OCI-LY7 (cell line): Measurements from ENCODE around the gene DHRS1. TPM values are rescaled to one million over a fixed set of nuclear protein-coding genes. Genes with fewer than 3 reads are reported as not detected.
"Not testable (repeated sequence)": the region's sequence is repeated elsewhere in the genome, so short reads cannot be mapped to it uniquely, and the experiment has no call there.

ENCODE experiments used
- BruUV-seq: library from RNA; stranded (reverse); fragments of 400-500 nt; replicated peaks from 2 replicates; lab custom pipeline; 2021; lab: Mats Ljungman, UMichigan
- CTCF ChIA-PET: fragments of 300-600 bp; sonication (Branson Sonifier 250); formaldehyde crosslinking; loops from one replicate; lab custom pipeline; 2022; ENCODE audit warnings: antibody characterized with exemption; ENCODE audit not compliant: unreplicated experiment; lab: Charles Lee
- POLR2A ChIA-PET: fragments of 300-600 bp; sonication (Branson Sonifier 250); formaldehyde crosslinking; loops from one replicate; lab custom pipeline; 2022; ENCODE audit warnings: antibody characterized with exemption; lab: Charles Lee
- DNase-seq: peaks from one replicate; pipeline ENCODE4 v3.0.0-alpha.2; 2015; ENCODE audit warnings: low spot score
- H2AFZ ChIP-seq: fragments of 200-600 bp; sonication (generic), shearing (Covaris generic); 2 replicates; pipeline ENCODE4 v1.6.1; 2014; ENCODE audit warnings: mild to moderate bottlenecking, antibody characterized with exemption, low read length, moderate library complexity
- H3K27ac ChIP-seq: fragments of 200-600 bp; sonication (generic); 2 replicates; pipeline ENCODE4 v1.5.1; 2014; ENCODE audit warnings: mixed run types, low read depth, mild to moderate bottlenecking, moderate library complexity, low read length, inconsistent platforms; ENCODE audit not compliant: poor library complexity, severe bottlenecking
- H3K36me3 ChIP-seq: fragments of 200-600 bp; sonication (generic); 2 replicates; pipeline ENCODE4 v1.6.1; 2014; ENCODE audit warnings: mild to moderate bottlenecking, antibody characterized with exemption, low read length, moderate library complexity, mixed read lengths; ENCODE audit not compliant: insufficient read depth
- H3K4me1 ChIP-seq: fragments of 200-600 bp; sonication (generic); 2 replicates; pipeline ENCODE4 v1.5.1; 2014; ENCODE audit warnings: mild to moderate bottlenecking, low read length; ENCODE audit not compliant: insufficient read depth, poor library complexity, severe bottlenecking
- H3K4me2 ChIP-seq: fragments of 200-600 bp; sonication (generic); 2 replicates; pipeline ENCODE4 v1.6.1; 2014; ENCODE audit warnings: mild to moderate bottlenecking, low read length
- H3K4me3 ChIP-seq: fragments of 200-600 bp; sonication (generic); 2 replicates; pipeline ENCODE4 v1.5.1; 2014; ENCODE audit warnings: mild to moderate bottlenecking, low read depth, low read length; ENCODE audit not compliant: poor library complexity, severe bottlenecking
- H3K79me2 ChIP-seq: fragments of 200-600 bp; sonication (generic); 2 replicates; pipeline ENCODE4 v1.6.1; 2016; ENCODE audit warnings: low read depth, mild to moderate bottlenecking, low read length, moderate library complexity, mixed read lengths; ENCODE audit not compliant: insufficient read depth
- H3K9me2 ChIP-seq: fragments of 200-600 bp; sonication (generic); 2 replicates; pipeline ENCODE4 v1.6.1; 2016; ENCODE audit warnings: mild to moderate bottlenecking, low read length, mixed read lengths; ENCODE audit not compliant: insufficient read depth
- H3K9me3 ChIP-seq: fragments of 200-600 bp; sonication (generic); 2 replicates; pipeline ENCODE4 v1.6.1; 2014; ENCODE audit warnings: mild to moderate bottlenecking, mixed run types, low read length, mixed read lengths
- H4K20me1 ChIP-seq: fragments of 200-600 bp; sonication (generic); 2 replicates; pipeline ENCODE4 v1.6.1; 2014; ENCODE audit warnings: mild to moderate bottlenecking, antibody characterized with exemption, low read length, moderate library complexity, mixed read lengths; ENCODE audit not compliant: insufficient read depth
- EZH2phosphoT487 ChIP-seq: fragments of 200-600 bp; sonication (generic); IDR thresholded peaks from 2 replicates; pipeline ENCODE4 v1.6.1; 2018; ENCODE audit warnings: low read depth, borderline replicate concordance, mild to moderate bottlenecking, mixed run types, antibody characterized with exemption, low read length, moderate library complexity, mixed read lengths
- intact Hi-C: fragments of 100-400 bp; cut with micrococcal nuclease; formaldehyde crosslinking; loops from one replicate; pipeline ENCODE4 v1.10.0; 2022; ENCODE audit not compliant: unreplicated experiment
- total RNA-seq, 2 experiments: library from RNA; depleted of rRNA in 1 of 2; stranded (reverse); fragments of >200 nt in 1 of 2; shearing (Covaris generic) in 1 of 2; gene quantifications; 2 replicates each; pipeline ENCODE4 v1.2.3, GENCODE V29; 2014 to 2022
- TF ChIP-seq, protein P1 (sequence below): fragments of 200-600 bp; sonication (generic); conservative IDR thresholded peaks from 2 replicates; pipeline ENCODE4 v1.5.1; 2014; ENCODE audit warnings: mild to moderate bottlenecking, antibody characterized with exemption, low read length, moderate library complexity, mixed read lengths

Gene DHRS1
- total RNA-seq, 2 experiments from 2014 or later: 27.4 to 34.9 TPM

DNA sequence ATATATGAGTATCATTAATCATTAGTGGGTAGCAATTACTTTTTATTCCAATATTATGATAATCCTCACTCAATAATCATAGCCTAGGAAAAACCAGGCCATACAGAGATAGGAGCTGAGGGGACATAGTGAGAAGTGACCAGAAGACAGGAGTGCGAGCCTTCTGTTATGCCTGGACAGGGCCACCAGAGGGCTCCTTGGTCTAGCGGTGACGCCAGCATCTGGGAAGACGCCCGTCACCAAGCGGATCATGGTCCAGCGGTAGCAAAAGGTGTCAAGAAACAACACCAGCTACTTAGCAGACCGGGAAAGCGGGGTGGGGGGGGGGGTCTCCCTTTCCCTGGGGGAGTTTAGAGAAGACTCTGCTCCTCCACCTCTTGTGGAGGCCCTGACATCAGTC lies 28.3 kb upstream of the DHRS1 start:
- H3K9me2 ChIP-seq, H3K27ac ChIP-seq, H2AFZ ChIP-seq, POLR2A ChIA-PET, H3K36me3 ChIP-seq, BruUV-seq, H3K4me2 ChIP-seq, H3K9me3 ChIP-seq, DNase-seq, H3K4me3 ChIP-seq, H4K20me1 ChIP-seq, CTCF ChIA-PET, H3K79me2 ChIP-seq: not testable (repeated sequence)
- TF ChIP-seq, protein P1, sequence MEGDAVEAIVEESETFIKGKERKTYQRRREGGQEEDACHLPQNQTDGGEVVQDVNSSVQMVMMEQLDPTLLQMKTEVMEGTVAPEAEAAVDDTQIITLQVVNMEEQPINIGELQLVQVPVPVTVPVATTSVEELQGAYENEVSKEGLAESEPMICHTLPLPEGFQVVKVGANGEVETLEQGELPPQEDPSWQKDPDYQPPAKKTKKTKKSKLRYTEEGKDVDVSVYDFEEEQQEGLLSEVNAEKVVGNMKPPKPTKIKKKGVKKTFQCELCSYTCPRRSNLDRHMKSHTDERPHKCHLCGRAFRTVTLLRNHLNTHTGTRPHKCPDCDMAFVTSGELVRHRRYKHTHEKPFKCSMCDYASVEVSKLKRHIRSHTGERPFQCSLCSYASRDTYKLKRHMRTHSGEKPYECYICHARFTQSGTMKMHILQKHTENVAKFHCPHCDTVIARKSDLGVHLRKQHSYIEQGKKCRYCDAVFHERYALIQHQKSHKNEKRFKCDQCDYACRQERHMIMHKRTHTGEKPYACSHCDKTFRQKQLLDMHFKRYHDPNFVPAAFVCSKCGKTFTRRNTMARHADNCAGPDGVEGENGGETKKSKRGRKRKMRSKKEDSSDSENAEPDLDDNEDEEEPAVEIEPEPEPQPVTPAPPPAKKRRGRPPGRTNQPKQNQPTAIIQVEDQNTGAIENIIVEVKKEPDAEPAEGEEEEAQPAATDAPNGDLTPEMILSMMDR: peak; percentile 60
- peaks cover 15% of the 10 kb centered on the region for H3K4me1 ChIP-seq
- intact Hi-C loops: loop anchor here (1.0 kb wide), 1 partner anchor 84 kb away; no protein-coding TSS in a partner anchor

DNA sequence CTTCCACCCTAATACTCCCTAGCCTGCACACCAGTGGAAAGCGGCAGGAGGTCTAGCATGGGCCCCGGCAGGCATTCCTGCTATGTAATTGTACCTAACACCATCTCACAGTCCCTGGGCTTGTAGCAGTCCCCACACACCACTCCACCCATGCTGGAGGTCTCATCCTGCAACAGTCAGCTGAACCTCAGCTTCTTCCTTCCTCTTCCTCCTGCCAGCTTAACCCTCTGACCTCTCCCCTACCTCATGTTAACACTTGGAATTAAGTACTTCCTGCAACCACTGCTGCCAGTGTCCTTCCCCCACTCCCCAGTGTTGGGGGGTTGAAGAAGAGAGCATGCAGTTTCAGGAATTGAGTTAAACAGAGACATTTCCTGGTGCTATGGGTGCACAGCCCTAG lies 27.7 kb upstream of the DHRS1 start:
- Histone ChIP-seq H2AFZ (peak overlapping the region; percentile 87), H3K4me1 (peaks cover 9% of the 10 kb centered on the region)

DNA sequence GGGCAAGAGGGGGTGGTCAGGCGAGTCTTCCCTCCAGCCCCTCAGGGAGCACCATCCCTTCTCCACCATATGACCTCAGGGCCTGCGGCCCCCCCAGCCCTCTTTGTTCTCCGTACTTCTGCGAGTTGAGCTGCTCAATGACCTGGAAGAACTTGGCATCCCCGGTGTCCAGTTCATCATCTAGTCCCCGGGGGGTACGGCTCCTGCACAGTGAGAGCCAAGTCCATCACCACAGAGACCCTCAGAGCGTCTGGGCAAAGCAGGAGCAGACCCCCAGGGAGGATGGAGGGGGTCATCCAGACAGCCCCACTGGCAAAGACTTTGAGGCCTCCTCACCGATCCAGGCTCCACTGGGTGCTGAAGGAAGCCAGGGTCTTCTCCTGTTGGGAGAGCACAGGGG lies 26.4 kb upstream of the DHRS1 start:
- Histone ChIP-seq H3K27ac (no peak overlapping the region), H4K20me1 (no peaks in the 10 kb centered on the region), H3K79me2 (no peaks in the 10 kb centered on the region), H2AFZ (no peak overlapping the region), H3K36me3 (no peaks in the 10 kb centered on the region), H3K4me2 (no peak overlapping the region), H3K9me2 (no peaks in the 10 kb centered on the region), H3K4me1 (peaks cover 7% of the 10 kb centered on the region), H3K4me3 (no peak overlapping the region), H3K9me3 (no peaks in the 10 kb centered on the region)
- no peak for TF ChIP-seq EZH2phosphoT487
- TF ChIP-seq, protein P1: no peak
- DNase-seq: no peak
- no TSS peak for BruUV-seq
- ChIA-PET POLR2A (no interaction called here), CTCF (interaction anchor here (1.8 kb wide), 1 partner anchor 105 kb away, joined by 5 read pairs; no protein-coding TSS in a partner anchor)
- intact Hi-C loops: no loop called here

More for the DNA sequence above, 27.7 kb upstream of the DHRS1 start:
- ChIA-PET POLR2A (interaction anchor here (0.6 kb wide), 1 partner anchor 217 kb away, joined by 5 read pairs; no protein-coding TSS in a partner anchor), CTCF (interaction anchor here (1.0 kb wide), 1 partner anchor 104 kb away, joined by 6 read pairs; no protein-coding TSS in a partner anchor)
- H3K79me2 ChIP-seq: no peaks in the 10 kb centered on the region
- BruUV-seq: no TSS peak
- H3K27ac ChIP-seq: no peak overlapping the region
- no peaks in the 10 kb centered on the region for H3K36me3 ChIP-seq
- H3K9me2 ChIP-seq: no peaks in the 10 kb centered on the region
- DNase-seq: no peak
- H3K9me3 ChIP-seq: no peaks in the 10 kb centered on the region
- no peak overlapping the region for H3K4me3 ChIP-seq
- intact Hi-C loops: no loop called here
- H3K4me2 ChIP-seq: peak overlapping the region; percentile 15; the same call in 1 of the 2 replicates
- TF ChIP-seq, protein P1: no peak
- TF ChIP-seq EZH2phosphoT487: no peak
- no peaks in the 10 kb centered on the region for H4K20me1 ChIP-seq
